HG03457 (cell line): Measurements from ENCODE around the gene CAMTA1.

Source experiments
- ATAC-seq: cut with Tn5 transposase; IDR thresholded peaks from one replicate; pipeline ENCODE4 v1.9.1; 2021; ENCODE audit warnings: moderate number of reproducible peaks; ENCODE audit not compliant: unreplicated experiment

Gene CAMTA1

DNA sequence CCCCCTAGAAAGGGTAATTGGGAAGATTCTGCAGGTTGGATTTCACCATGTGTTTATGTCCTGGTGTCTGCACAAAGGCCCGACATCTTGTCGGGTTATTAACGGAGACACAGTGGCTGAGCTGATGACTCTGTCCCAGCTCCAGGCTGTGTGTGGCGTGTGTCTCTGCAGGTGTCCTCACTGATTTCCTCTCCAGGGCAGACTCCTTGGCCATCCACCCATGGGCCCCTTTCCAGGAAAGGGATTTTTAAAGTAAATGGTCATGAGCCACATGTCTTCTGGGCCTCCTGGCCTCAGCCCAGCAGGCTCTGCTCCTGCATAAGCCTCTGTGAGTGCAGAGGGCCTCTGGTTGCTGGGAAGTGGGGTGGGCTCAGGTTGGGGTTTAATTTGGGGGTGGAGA lies 567.1 kb downstream of the CAMTA1 start:
- no peak for ATAC-seq

DNA sequence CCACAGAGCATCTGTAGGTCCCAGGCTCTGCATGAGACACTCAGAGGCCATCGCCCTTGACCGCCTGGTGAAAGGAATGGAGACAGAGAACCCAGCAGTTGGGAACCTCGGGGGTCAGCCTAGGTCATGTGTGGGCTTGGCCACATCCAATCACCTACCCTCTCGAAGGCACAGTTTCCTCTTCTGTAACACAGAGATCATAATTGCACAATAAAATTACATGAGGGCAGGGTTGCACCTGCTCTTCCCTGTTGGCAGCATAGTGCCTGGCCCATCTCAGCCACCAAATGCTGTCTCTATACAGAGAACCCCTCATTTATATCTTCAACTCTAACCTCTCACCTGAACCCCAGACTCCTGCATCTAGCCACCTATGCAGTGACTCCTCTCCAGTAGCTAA lies 567.7 kb downstream of the CAMTA1 start:
- ATAC-seq: no peak

GRCh38 chr1:7355646-7356045 lies 570.4 kb downstream of the CAMTA1 start:
- ATAC-seq: no peak

- ATAC-seq: no peak
Measured at GRCh38 chr1:7356079-7356478, 570.8 kb downstream of the CAMTA1 start.

- ATAC-seq: no peak
Measured at GRCh38 chr1:7358425-7358824, 573.2 kb downstream of the CAMTA1 start.

DNA sequence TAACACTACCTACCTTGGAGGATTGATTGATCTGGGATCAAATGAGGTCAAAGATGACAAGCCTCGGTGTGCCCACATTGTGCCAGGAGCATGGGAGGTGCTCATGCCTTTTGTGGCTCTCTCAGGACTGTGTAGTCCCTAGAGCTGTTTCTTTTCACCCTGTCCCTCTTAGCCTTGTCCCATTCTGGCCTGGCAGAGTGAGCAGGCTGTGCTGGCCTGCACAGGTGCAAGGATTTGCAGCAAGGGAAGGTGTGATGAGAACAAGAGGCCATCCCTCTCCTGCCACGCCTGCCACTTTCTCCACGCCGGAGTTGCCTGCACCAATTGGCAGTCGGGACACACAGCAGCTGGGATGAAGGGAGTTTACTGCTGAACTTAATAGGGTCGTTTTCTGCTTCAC lies 575.3 kb downstream of the CAMTA1 start:
- ATAC-seq: no peak

- no peak for ATAC-seq
Measured at GRCh38 chr1:7362947-7363346, 577.7 kb downstream of the CAMTA1 start.

DNA sequence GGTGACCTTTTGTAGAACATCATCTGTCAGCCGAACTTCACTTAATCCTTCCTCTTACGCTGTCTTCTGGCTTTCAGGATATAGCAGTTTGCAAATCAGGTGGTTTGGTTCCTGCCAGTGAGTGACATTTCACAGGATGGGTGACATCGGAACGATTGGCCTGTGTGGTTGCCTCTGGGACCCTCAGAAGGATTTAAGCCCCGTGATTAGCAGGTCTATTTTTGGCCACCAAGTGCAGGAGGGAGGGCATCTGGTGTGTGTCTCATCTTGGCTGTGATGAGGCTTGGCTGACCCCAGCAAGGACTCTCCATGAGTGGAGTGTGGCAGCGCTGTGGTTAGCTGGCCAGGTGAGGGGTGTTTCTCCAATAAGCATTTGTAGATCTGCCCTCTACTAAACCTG lies 578.2 kb downstream of the CAMTA1 start:
- no peak for ATAC-seq

DNA sequence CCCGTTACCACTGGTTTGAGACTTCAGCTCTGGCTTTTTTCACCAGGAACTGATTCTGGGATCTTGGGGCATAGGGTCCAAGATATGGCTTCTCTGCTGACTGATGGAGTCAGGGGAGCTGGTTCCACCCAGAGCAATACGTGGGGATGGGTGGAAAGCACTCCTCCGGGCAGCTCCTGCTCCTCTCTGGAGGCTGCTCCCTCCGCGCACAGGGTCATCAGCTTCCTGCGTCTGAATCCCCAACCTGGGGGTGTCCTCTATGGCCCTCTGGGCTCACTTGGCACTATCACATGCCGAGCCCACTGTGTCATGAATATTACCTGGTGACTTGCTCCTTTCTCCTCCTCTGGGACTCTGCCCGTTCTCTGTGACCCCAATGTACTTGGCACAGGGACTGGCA lies 580.5 kb downstream of the CAMTA1 start:
- no peak for ATAC-seq

DNA sequence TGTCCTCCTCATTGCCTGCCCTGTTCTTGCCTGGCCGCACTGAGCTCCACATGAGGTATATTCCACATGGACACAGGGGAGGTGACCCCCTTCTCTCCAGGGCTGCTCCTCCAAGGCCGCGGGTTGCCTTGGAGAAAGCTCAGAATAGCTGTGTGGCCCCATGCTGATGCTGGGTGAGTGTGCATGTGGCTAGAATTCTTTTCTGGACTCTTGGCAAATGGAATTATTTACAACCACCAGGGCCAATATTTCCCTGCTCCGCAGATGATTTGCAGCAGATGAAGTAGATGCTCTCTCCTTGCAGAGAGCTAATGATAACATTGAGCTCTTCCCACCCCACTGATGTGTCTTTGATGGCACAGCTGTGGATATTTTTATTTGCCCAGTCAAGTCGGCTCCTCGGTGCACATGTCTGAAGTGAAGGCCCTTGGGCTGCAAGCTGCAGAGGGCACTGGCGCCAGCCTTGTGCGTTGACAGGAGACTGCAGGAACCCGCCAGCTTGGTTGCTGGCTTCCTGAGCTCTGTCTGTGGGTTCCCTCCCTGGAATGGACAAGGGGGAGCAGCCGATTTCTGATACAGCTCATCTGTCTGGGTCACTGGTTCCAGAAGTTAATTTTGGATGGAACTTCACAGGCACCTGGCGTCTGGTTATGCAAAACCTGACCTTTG lies 581.2 kb downstream of the CAMTA1 start:
- no peak for ATAC-seq

GRCh38 chr1:7366955-7367665 lies 581.9 kb downstream of the CAMTA1 start:
- ATAC-seq: no peak

DNA sequence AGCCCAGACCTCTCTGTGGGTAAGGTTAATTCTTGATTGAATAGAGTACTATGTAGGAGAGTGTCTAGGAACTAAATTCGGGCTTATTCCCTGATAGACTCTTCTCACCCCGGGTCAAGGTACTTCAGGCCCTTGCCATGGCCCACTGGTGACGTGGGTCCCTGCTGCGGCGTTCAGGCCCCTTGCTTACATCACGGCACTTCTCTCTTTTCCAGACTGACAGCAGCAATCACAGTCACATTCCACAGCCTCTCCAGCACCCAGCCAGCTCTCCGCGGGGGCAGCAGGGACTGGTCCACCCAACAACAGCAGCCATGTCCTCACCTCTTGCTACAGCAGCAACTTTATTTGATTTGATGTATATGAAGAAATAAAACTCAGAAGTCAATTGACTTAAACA lies 584.6 kb downstream of the CAMTA1 start:
- no peak for ATAC-seq

- ATAC-seq: no peak
Measured at GRCh38 chr1:7371926-7372325, 586.7 kb downstream of the CAMTA1 start.

- ATAC-seq: no peak
Measured at GRCh38 chr1:7372477-7373120, 587.3 kb downstream of the CAMTA1 start.

GRCh38 chr1:7373251-7373650 lies 588.0 kb downstream of the CAMTA1 start:
- ATAC-seq: no peak

DNA sequence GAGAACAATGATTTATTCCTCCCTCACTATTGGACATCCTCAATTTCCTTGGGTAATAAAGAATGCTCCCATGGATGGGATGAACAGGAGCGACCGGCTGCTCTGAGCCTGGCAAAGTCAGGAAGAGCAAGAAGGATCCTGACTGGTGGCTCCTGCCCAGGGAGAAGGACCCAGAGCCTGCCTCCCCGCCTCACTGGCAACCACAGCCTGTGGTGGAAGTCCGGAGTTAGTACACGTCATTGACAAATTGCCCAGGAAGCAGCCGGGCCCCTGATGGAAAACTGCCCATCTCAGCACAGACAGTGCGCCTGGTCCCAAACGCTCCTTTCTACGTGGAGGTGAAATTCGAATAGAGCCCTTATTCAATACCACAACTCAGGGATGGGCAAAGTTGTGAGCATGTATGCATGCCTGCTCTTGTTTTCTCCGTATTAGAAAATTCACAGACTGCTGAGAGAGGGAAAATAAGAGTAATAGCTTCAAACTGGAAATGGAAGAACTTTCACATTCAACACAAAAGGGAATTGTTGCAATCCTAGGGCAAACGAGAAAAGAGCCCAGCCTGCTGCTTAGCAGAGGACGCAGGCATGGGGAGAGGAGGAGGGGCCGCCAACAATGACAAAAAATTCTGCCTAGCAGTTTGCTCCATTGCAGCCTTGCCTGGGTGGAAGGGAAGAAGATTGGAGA lies 588.8 kb downstream of the CAMTA1 start:
- ATAC-seq: no peak

- no peak for ATAC-seq
Measured at GRCh38 chr1:7374563-7375160, 589.4 kb downstream of the CAMTA1 start.

DNA sequence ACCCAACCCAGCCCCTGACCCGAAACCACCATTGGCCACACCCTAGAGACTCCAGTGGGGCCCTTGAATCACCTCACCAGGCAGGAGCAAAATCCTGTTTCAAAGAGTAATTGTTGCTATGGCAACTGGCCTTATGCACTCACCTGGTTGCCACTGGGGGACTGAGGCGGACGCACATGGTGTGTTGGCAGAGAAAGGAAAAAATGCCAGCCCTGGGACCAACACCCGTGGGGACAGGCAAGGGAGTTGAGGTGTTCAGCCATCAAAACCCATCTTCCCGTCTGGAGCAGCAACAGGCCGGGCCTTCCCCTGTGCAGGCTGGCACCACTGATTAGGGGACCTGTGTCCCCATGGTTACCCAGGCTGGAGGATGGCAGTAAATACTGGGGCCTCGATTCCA lies 590.1 kb downstream of the CAMTA1 start:
- ATAC-seq: no peak

- no peak for ATAC-seq
Measured at GRCh38 chr1:7375781-7376660, 590.8 kb downstream of the CAMTA1 start.

DNA sequence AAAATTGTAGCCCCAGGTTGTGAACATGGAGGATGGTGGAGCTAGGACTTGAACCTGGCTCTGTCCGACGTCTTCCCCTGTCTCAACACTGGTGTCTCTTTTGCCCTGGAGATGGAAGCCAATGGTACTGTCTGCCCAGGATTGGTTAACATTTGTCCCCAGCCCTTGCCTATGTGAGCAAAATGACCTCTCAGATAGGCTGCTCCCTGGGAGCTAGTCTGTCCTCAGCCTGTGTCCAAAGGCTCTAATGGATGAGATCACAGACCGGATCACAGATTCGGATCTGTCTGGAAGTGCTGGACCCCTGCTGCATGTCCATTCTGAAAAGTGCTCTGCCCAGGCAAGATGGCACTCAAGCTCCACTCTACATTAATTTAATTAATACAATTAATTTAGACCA lies 591.4 kb downstream of the CAMTA1 start:
- no peak for ATAC-seq
